ENCODE measurements around the gene SERINC5.

The SERINC5 gene

GRCh38 chr5:80238097-80238496, 17.8 kb downstream of the SERINC5 start:
- ATAC-seq = no peak
- TF ChIP-seq CSDC2 (CRISPR knock-in tag; IDR thresholded peaks at IDR 0.05) = no peak
- no peak for TF ChIP-seq TCF4 (CRISPR knock-in tag; IDR thresholded peaks at IDR 0.05; ENCODE audit: borderline replicate concordance)
- TF ChIP-seq PPARA (CRISPR knock-in tag; IDR thresholded peaks at IDR 0.05; ENCODE audit: borderline replicate concordance) = no peak
- no peak for TF ChIP-seq ZNF70 (CRISPR knock-in tag; IDR thresholded peaks at IDR 0.05)

DNA sequence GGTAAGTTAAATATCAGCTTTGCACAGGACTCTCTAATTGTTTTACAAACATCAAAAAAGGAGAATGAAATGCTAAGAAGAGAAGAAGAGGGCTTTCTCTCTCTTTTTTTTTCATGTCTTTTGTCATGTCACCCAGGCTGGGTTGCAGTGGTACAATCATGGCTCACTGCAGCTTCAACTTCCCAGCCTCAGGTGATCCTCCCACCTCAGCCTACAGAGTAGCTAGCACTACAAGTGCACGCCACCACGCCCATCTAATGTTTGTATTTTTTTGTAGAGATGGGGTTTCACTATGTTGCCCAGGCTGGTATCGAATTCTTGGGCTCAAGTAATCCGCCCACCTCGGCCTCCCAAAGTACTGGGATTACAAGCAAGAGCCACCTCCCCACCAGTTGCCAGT, 18.6 kb downstream of the SERINC5 start:
- no peak for ATAC-seq
- no peak for TF ChIP-seq BACH2 (CRISPR knock-in tag; IDR thresholded peaks at IDR 0.05; ENCODE audit: borderline replicate concordance)
- no peak for TF ChIP-seq ZC3H10 (CRISPR knock-in tag; IDR thresholded peaks at IDR 0.05)
- no peak for TF ChIP-seq ZFP3 (CRISPR knock-in tag; IDR thresholded peaks at IDR 0.05)
- no peak for TF ChIP-seq TSHZ2 (CRISPR knock-in tag; IDR thresholded peaks at IDR 0.05)
- TF ChIP-seq SNAI2 (CRISPR knock-in tag; IDR thresholded peaks at IDR 0.05) = no peak
- TF ChIP-seq ESRRG (CRISPR knock-in tag; IDR thresholded peaks at IDR 0.05) = no peak
- no peak for TF ChIP-seq TOX (CRISPR knock-in tag; IDR thresholded peaks at IDR 0.05; ENCODE audit: borderline replicate concordance)
- TF ChIP-seq CSDC2 (CRISPR knock-in tag; IDR thresholded peaks at IDR 0.05) = no peak
- TF ChIP-seq CSRNP3 (CRISPR knock-in tag; IDR thresholded peaks at IDR 0.05) = no peak
- TF ChIP-seq, protein P1, sequence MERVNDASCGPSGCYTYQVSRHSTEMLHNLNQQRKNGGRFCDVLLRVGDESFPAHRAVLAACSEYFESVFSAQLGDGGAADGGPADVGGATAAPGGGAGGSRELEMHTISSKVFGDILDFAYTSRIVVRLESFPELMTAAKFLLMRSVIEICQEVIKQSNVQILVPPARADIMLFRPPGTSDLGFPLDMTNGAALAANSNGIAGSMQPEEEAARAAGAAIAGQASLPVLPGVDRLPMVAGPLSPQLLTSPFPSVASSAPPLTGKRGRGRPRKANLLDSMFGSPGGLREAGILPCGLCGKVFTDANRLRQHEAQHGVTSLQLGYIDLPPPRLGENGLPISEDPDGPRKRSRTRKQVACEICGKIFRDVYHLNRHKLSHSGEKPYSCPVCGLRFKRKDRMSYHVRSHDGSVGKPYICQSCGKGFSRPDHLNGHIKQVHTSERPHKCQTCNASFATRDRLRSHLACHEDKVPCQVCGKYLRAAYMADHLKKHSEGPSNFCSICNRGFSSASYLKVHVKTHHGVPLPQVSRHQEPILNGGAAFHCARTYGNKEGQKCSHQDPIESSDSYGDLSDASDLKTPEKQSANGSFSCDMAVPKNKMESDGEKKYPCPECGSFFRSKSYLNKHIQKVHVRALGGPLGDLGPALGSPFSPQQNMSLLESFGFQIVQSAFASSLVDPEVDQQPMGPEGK (CRISPR knock-in tag; IDR thresholded peaks at IDR 0.05; ENCODE audit: borderline replicate concordance) = no peak
- TF ChIP-seq RARB (CRISPR knock-in tag; IDR thresholded peaks at IDR 0.05) = no peak
- TF ChIP-seq ZNF70 (CRISPR knock-in tag; IDR thresholded peaks at IDR 0.05) = no peak
- TF ChIP-seq, protein P2, sequence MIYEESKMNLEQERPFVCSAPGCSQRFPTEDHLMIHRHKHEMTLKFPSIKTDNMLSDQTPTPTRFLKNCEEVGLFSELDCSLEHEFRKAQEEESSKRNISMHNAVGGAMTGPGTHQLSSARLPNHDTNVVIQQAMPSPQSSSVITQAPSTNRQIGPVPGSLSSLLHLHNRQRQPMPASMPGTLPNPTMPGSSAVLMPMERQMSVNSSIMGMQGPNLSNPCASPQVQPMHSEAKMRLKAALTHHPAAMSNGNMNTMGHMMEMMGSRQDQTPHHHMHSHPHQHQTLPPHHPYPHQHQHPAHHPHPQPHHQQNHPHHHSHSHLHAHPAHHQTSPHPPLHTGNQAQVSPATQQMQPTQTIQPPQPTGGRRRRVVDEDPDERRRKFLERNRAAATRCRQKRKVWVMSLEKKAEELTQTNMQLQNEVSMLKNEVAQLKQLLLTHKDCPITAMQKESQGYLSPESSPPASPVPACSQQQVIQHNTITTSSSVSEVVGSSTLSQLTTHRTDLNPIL (CRISPR knock-in tag; IDR thresholded peaks at IDR 0.05; ENCODE audit: low read depth) = no peak
- TF ChIP-seq TCF4 (CRISPR knock-in tag; IDR thresholded peaks at IDR 0.05; ENCODE audit: borderline replicate concordance) = no peak
- TF ChIP-seq GLIS3 (CRISPR knock-in tag; IDR thresholded peaks at IDR 0.05) = no peak
- no peak for TF ChIP-seq ISL1 (CRISPR knock-in tag; IDR thresholded peaks at IDR 0.05)

- ATAC-seq = no peak
- TF ChIP-seq ZNF565 (CRISPR knock-in tag; conservative IDR thresholded peaks at IDR 0.05; ENCODE audit: low read depth) (no peak), OSR1 (CRISPR knock-in tag; IDR thresholded peaks at IDR 0.05) (no peak), ESRRG (CRISPR knock-in tag; IDR thresholded peaks at IDR 0.05) (no peak), TCF4 (CRISPR knock-in tag; IDR thresholded peaks at IDR 0.05; ENCODE audit: borderline replicate concordance) (no peak), PPARA (CRISPR knock-in tag; IDR thresholded peaks at IDR 0.05; ENCODE audit: borderline replicate concordance) (no peak), ISL1 (CRISPR knock-in tag; IDR thresholded peaks at IDR 0.05) (no peak), POU6F1 (CRISPR knock-in tag; IDR thresholded peaks at IDR 0.05; ENCODE audit: borderline replicate concordance, low read depth) (no peak), TOX (CRISPR knock-in tag; IDR thresholded peaks at IDR 0.05; ENCODE audit: borderline replicate concordance) (no peak), ZNF8 (CRISPR knock-in tag; IDR thresholded peaks at IDR 0.05) (no peak), ZNF70 (CRISPR knock-in tag; IDR thresholded peaks at IDR 0.05) (no peak), ZFP3 (CRISPR knock-in tag; IDR thresholded peaks at IDR 0.05) (no peak)
- TF ChIP-seq, protein P2 (CRISPR knock-in tag; IDR thresholded peaks at IDR 0.05; ENCODE audit: low read depth) = no peak
- TF ChIP-seq, protein P1 (CRISPR knock-in tag; IDR thresholded peaks at IDR 0.05; ENCODE audit: borderline replicate concordance) = no peak
These were observed 21.5 kb downstream of the SERINC5 start for GRCh38 chr5:80234116-80234948.

All from SK-N-SH treated with all-trans-retinoic acid at 6 μM for 48 hours (cell line).